Naive B cell (primary cell): Measurements from ENCODE around the gene MAPK8IP1. TPM values are rescaled to one million over a fixed set of nuclear protein-coding genes. Genes with fewer than 3 reads are reported as not detected.

ENCODE experiments used
- ATAC-seq, 2 donors: fragments of 150-1000 bp; cut with Tn5 transposase; 2 replicates each; pipeline ENCODE4 v1.10.0; 2021; ENCODE audit warnings: low read depth in 2 of 2, mild to moderate bottlenecking in 2 of 2, moderate library complexity in 2 of 2
- DNase-seq: peaks from one replicate; pipeline ENCODE4 v3.0.0; 2022
- H3K27ac Mint-ChIP-seq, 6 donors: one replicate each; pipeline ENCODE4 v1.8.0; 2020 to 2022; ENCODE audit warnings: mild to moderate bottlenecking in 6 of 6, mixed read lengths in 6 of 6, moderate library complexity in 5 of 6, inconsistent platforms in 2 of 6
- H3K27me3 Mint-ChIP-seq, 3 donors: one replicate each; pipeline ENCODE4 v1.8.0; 2021 to 2022; ENCODE audit warnings: mixed read lengths in 3 of 3, mild to moderate bottlenecking in 1 of 3
- H3K36me3 Mint-ChIP-seq, 2 donors: one replicate each; pipeline ENCODE4 v1.8.0; 2020 to 2022; ENCODE audit warnings: mixed read lengths in 2 of 2, inconsistent platforms in 1 of 2, mild to moderate bottlenecking in 1 of 2
- H3K4me1 Mint-ChIP-seq, 3 donors: one replicate each; pipeline ENCODE4 v1.8.0; 2020 to 2022; ENCODE audit warnings: mixed read lengths in 3 of 3, inconsistent platforms in 1 of 3, mild to moderate bottlenecking in 1 of 3, moderate library complexity in 1 of 3
- H3K4me3 Mint-ChIP-seq, 8 donors: one replicate each; pipeline ENCODE4 v1.8.0; 2020 to 2022; ENCODE audit warnings: mild to moderate bottlenecking in 8 of 8, mixed read lengths in 8 of 8, moderate library complexity in 8 of 8, inconsistent platforms in 2 of 8
- H3K9me3 Mint-ChIP-seq, 7 donors: one replicate each; pipeline ENCODE4 v1.8.0; 2020 to 2022; ENCODE audit warnings: mixed read lengths in 7 of 7, mild to moderate bottlenecking in 5 of 7, inconsistent platforms in 2 of 7, moderate library complexity in 1 of 7
- polyA plus RNA-seq, 6 donors: library from polyadenylated mRNA; unstranded; fragments of 300-500 nt; fragmentation: Illumina TruSeq; gene quantifications; one replicate each; pipeline ENCODE4 v1.2.3, GENCODE V29; 2021; ENCODE audit warnings: low read depth in 6 of 6

The MAPK8IP1 gene
- polyA plus RNA-seq, 6 donors from 2014 or later = 0.12 to 0.35 (median 0.20) TPM; not detected in 1

GRCh38 chr11:45930951-45931570 lies 45.6 kb downstream of the MAPK8IP1 start:
- peak overlapping the region; percentile 96 to 99 (median 98) for H3K27ac Mint-ChIP-seq
- H3K4me1 Mint-ChIP-seq = peaks cover 66 to 79% (median 76%) of the 10 kb centered on the region in 3 donors
- H3K36me3 Mint-ChIP-seq = peaks cover 26 to 31% of the 10 kb centered on the region in 2 donors
- no peaks in the 10 kb centered on the region for H3K27me3 Mint-ChIP-seq
- ATAC-seq = no peak
- H3K4me3 Mint-ChIP-seq = peak overlapping the region; percentile 97 to 100 (median 99)
- no peaks in the 10 kb centered on the region for H3K9me3 Mint-ChIP-seq
- no peak for DNase-seq

GRCh38 chr11:45931739-45932138 lies 46.3 kb downstream of the MAPK8IP1 start:
- DNase-seq = no peak
- no peak for ATAC-seq
- H3K9me3 Mint-ChIP-seq = no peaks in the 10 kb centered on the region
- H3K4me1 Mint-ChIP-seq = peaks cover 66 to 77% (median 74%) of the 10 kb centered on the region in 3 donors
- H3K36me3 Mint-ChIP-seq = peaks cover 26 to 31% of the 10 kb centered on the region in 2 donors
- H3K27ac Mint-ChIP-seq = peak overlapping the region; percentile 96 to 99 (median 98)
- H3K4me3 Mint-ChIP-seq = peak overlapping the region; percentile 97 to 100 (median 99)
- H3K27me3 Mint-ChIP-seq = no peaks in the 10 kb centered on the region

- Mint-ChIP-seq H3K4me1 (peaks cover 66 to 77% (median 72%) of the 10 kb centered on the region in 3 donors), H3K4me3 (peak overlapping the region; percentile 97 to 100 (median 99)), H3K36me3 (peaks cover 26 to 31% of the 10 kb centered on the region in 2 donors), H3K27me3 (no peaks in the 10 kb centered on the region), H3K27ac (peak overlapping the region; percentile 96 to 99 (median 98)), H3K9me3 (no peaks in the 10 kb centered on the region)
- no peak for ATAC-seq
- no peak for DNase-seq
Observed at GRCh38 chr11:45932217-45932616, 46.8 kb downstream of the MAPK8IP1 start.

- Mint-ChIP-seq H3K9me3 (no peaks in the 10 kb centered on the region), H3K36me3 (peaks cover 26 to 31% of the 10 kb centered on the region in 2 donors), H3K27ac (peak overlapping the region; percentile 79 to 99 (median 98)), H3K27me3 (no peaks in the 10 kb centered on the region), H3K4me3 (peak overlapping the region; percentile 97 to 100 (median 99)), H3K4me1 (peaks cover 58 to 77% (median 67%) of the 10 kb centered on the region in 3 donors)
- DNase-seq (peak; percentile 90), ATAC-seq (peak; percentile 52 to 58)
Observed at GRCh38 chr11:45933131-45933831, 47.8 kb downstream of the MAPK8IP1 start.

- DNase-seq = no peak
- Mint-ChIP-seq H3K4me1 (peaks cover 56 to 77% (median 68%) of the 10 kb centered on the region in 3 donors), H3K4me3 (peak overlapping the region; percentile 97 to 100 (median 99)), H3K36me3 (peaks cover 26 to 31% of the 10 kb centered on the region in 2 donors), H3K27ac (peak overlapping the region in 5 of 6 donors; percentile 96 to 99 (median 99)), H3K27me3 (no peaks in the 10 kb centered on the region), H3K9me3 (no peaks in the 10 kb centered on the region)
- ATAC-seq = no peak
Observed at GRCh38 chr11:45933846-45934579, 48.6 kb downstream of the MAPK8IP1 start.

- DNase-seq (no peak), ATAC-seq (no peak)
- Mint-ChIP-seq H3K4me3 (peak overlapping the region; percentile 44 to 100 (median 92)), H3K9me3 (no peaks in the 10 kb centered on the region), H3K27ac (peak overlapping the region; percentile 44 to 96 (median 86)), H3K36me3 (peaks cover 26 to 31% of the 10 kb centered on the region in 2 donors), H3K27me3 (no peaks in the 10 kb centered on the region), H3K4me1 (peaks cover 59 to 79% (median 75%) of the 10 kb centered on the region in 3 donors)
Observed at GRCh38 chr11:45934580-45935318, 49.3 kb downstream of the MAPK8IP1 start.

GRCh38 chr11:45935349-45936064 lies 50.1 kb downstream of the MAPK8IP1 start:
- peak overlapping the region in 5 of 6 donors; percentile 80 to 96 (median 93) for H3K27ac Mint-ChIP-seq

GRCh38 chr11:45936511-45937054 lies 51.1 kb downstream of the MAPK8IP1 start:
- ATAC-seq = no peak
- no peak for DNase-seq
- Mint-ChIP-seq H3K4me1 (peaks cover 41 to 75% (median 59%) of the 10 kb centered on the region in 3 donors), H3K9me3 (no peaks in the 10 kb centered on the region), H3K27ac (peak overlapping the region; percentile 67 to 94 (median 82)), H3K36me3 (peaks cover 15 to 16% of the 10 kb centered on the region in 2 donors), H3K27me3 (no peaks in the 10 kb centered on the region), H3K4me3 (peak overlapping the region in 7 of 8 donors; percentile 18 to 87 (median 35))

More at GRCh38 chr11:45935349-45936064, 50.1 kb downstream of the MAPK8IP1 start:
- Mint-ChIP-seq H3K4me1 (peaks cover 52 to 78% (median 70%) of the 10 kb centered on the region in 3 donors), H3K36me3 (peaks cover 21 to 25% of the 10 kb centered on the region in 2 donors), H3K4me3 (peak overlapping the region; percentile 54 to 100 (median 92)), H3K9me3 (no peaks in the 10 kb centered on the region), H3K27me3 (no peaks in the 10 kb centered on the region)
- ATAC-seq = peak; percentile 7
- peak; percentile 44 for DNase-seq

- DNase-seq = no peak
- peak overlapping the region; percentile 75 to 93 (median 86) for H3K4me3 Mint-ChIP-seq
- no peaks in the 10 kb centered on the region for H3K27me3 Mint-ChIP-seq
- peaks cover 3% of the 10 kb centered on the region in 2 donors for H3K36me3 Mint-ChIP-seq
- peaks cover 39 to 79% (median 63%) of the 10 kb centered on the region in 3 donors for H3K4me1 Mint-ChIP-seq
- no peak for ATAC-seq
- peak overlapping the region; percentile 91 to 98 (median 97) for H3K27ac Mint-ChIP-seq
- H3K9me3 Mint-ChIP-seq = no peaks in the 10 kb centered on the region
Observed at GRCh38 chr11:45937916-45938315, 52.5 kb downstream of the MAPK8IP1 start.

GRCh38 chr11:45939836-45940235 lies 54.4 kb downstream of the MAPK8IP1 start:
- Mint-ChIP-seq H3K27me3 (no peaks in the 10 kb centered on the region), H3K27ac (peak overlapping the region in 5 of 6 donors; percentile 12 to 98 (median 91)), H3K36me3 (peaks cover 4 to 6% of the 10 kb centered on the region in 2 donors), H3K9me3 (no peaks in the 10 kb centered on the region), H3K4me1 (peaks cover 30 to 67% (median 48%) of the 10 kb centered on the region in 3 donors), H3K4me3 (peak overlapping the region in 1 of 8 donors; percentile 35)
- DNase-seq = no peak
- ATAC-seq = no peak

GRCh38 chr11:45941285-45941684 lies 55.8 kb downstream of the MAPK8IP1 start:
- Mint-ChIP-seq H3K27ac (peak overlapping the region in 1 of 6 donors; percentile 54), H3K4me3 (no peak overlapping the region), H3K4me1 (peaks cover 30 to 54% (median 36%) of the 10 kb centered on the region in 3 donors), H3K36me3 (peaks cover 11 to 18% of the 10 kb centered on the region in 2 donors), H3K9me3 (no peaks in the 10 kb centered on the region), H3K27me3 (no peaks in the 10 kb centered on the region)
- no peak for ATAC-seq
- no peak for DNase-seq

- no peaks in the 10 kb centered on the region for H3K9me3 Mint-ChIP-seq
- no peaks in the 10 kb centered on the region for H3K27me3 Mint-ChIP-seq
- no peak for DNase-seq
- peaks cover 23 to 44% (median 29%) of the 10 kb centered on the region in 3 donors for H3K4me1 Mint-ChIP-seq
- H3K36me3 Mint-ChIP-seq = peaks cover 11 to 18% of the 10 kb centered on the region in 2 donors
- ATAC-seq = no peak
- H3K4me3 Mint-ChIP-seq = peak overlapping the region in 1 of 8 donors; percentile 2
- peak overlapping the region in 4 of 6 donors; percentile 0 to 54 (median 30) for H3K27ac Mint-ChIP-seq
Observed at GRCh38 chr11:45942381-45942780, 56.9 kb downstream of the MAPK8IP1 start.
